H9 (cell line): Measurements from ENCODE around the gene RNF220. TPM values are rescaled to one million over a fixed set of nuclear protein-coding genes. Genes with fewer than 3 reads are reported as not detected.

Source experiments
- DNase-seq: peaks from one replicate; pipeline ENCODE4 v3.0.0-alpha.2; 2017
- H2AFZ ChIP-seq: one replicate; pipeline ENCODE4 v1.6.1; 2013; ENCODE audit warnings: mild to moderate bottlenecking, low read length, control low read depth, moderate library complexity
- H2AK5ac ChIP-seq: 2 replicates; pipeline ENCODE4 v1.6.1; 2013; ENCODE audit warnings: low read length, control low read depth, mixed read lengths; ENCODE audit not compliant: insufficient read length
- H2BK120ac ChIP-seq: one replicate; pipeline ENCODE4 v1.6.1; 2013; ENCODE audit warnings: low read depth, mild to moderate bottlenecking, low read length, control low read depth, inconsistent platforms; ENCODE audit not compliant: poor library complexity, severe bottlenecking
- H2BK12ac ChIP-seq: 2 replicates; pipeline ENCODE4 v1.6.1; 2013; ENCODE audit warnings: low read length, control low read depth, mixed read lengths, low read depth; ENCODE audit not compliant: insufficient read length
- H2BK15ac ChIP-seq: 2 replicates; pipeline ENCODE4 v1.6.1; 2013; ENCODE audit warnings: low read depth, low read length, control low read depth
- H2BK20ac ChIP-seq: one replicate; pipeline ENCODE4 v1.6.1; 2013; ENCODE audit warnings: low read depth, mild to moderate bottlenecking, low read length, control low read depth, inconsistent platforms; ENCODE audit not compliant: poor library complexity, severe bottlenecking
- H2BK5ac ChIP-seq: 2 replicates; pipeline ENCODE4 v1.6.1; 2013; ENCODE audit warnings: low read length, control low read depth, mixed read lengths; ENCODE audit not compliant: insufficient read length
- H3K14ac ChIP-seq: 2 replicates; pipeline ENCODE4 v1.6.1; 2013; ENCODE audit warnings: low read length, control low read depth; ENCODE audit not compliant: insufficient read depth
- H3K18ac ChIP-seq: 2 replicates; pipeline ENCODE4 v1.6.1; 2013; ENCODE audit warnings: low read depth, mild to moderate bottlenecking, mixed read lengths, low read length, control low read depth; ENCODE audit not compliant: insufficient read length
- H3K23ac ChIP-seq: 2 replicates; pipeline ENCODE4 v1.6.1; 2013; ENCODE audit warnings: low read length, control low read depth, mixed read lengths, low read depth; ENCODE audit not compliant: insufficient read length
- H3K23me2 ChIP-seq: 2 replicates; pipeline ENCODE4 v1.6.1; 2013; ENCODE audit warnings: low read depth, mild to moderate bottlenecking, mixed read lengths, low read length, control low read depth; ENCODE audit not compliant: insufficient read length, poor library complexity, severe bottlenecking
- H3K27ac ChIP-seq: 2 replicates; pipeline ENCODE4 v1.5.1; 2013; ENCODE audit warnings: low read length, control low read depth, mixed read lengths, low read depth; ENCODE audit not compliant: insufficient read length
- H3K27me3 ChIP-seq: 2 replicates; pipeline ENCODE4 v1.6.1; 2013; ENCODE audit warnings: low read length, control low read depth, inconsistent platforms; ENCODE audit not compliant: insufficient read depth
- H3K4ac ChIP-seq: 2 replicates; pipeline ENCODE4 v1.6.1; 2013; ENCODE audit warnings: low read depth, mild to moderate bottlenecking, control low read depth, inconsistent platforms, low read length, moderate library complexity
- H3K4me1 ChIP-seq: 2 replicates; pipeline ENCODE4 v1.6.1; 2013; ENCODE audit warnings: low read length, control low read depth, inconsistent platforms; ENCODE audit not compliant: insufficient read depth
- H3K4me2 ChIP-seq: 2 replicates; pipeline ENCODE4 v1.6.1; 2013; ENCODE audit warnings: low read length, control low read depth, mixed read lengths; ENCODE audit not compliant: insufficient read length, insufficient read depth
- H3K56ac ChIP-seq: 2 replicates; pipeline ENCODE4 v1.6.1; 2013; ENCODE audit warnings: low read depth, mild to moderate bottlenecking, mixed read lengths, low read length, control low read depth; ENCODE audit not compliant: insufficient read length
- H3K79me1 ChIP-seq: 2 replicates; pipeline ENCODE4 v1.6.1; 2013; ENCODE audit warnings: low read depth, mild to moderate bottlenecking, moderate library complexity, low read length, control low read depth, inconsistent platforms; ENCODE audit not compliant: insufficient read depth, poor library complexity, severe bottlenecking
- H3K79me2 ChIP-seq: 2 replicates; pipeline ENCODE4 v1.6.1; 2013; ENCODE audit warnings: low read length, control low read depth, inconsistent platforms; ENCODE audit not compliant: insufficient read depth
- H3K9ac ChIP-seq: 2 replicates; pipeline ENCODE4 v1.6.1; 2013; ENCODE audit warnings: low read length, control low read depth, mixed read lengths; ENCODE audit not compliant: insufficient read length; ENCODE audit errors: extremely low read depth
- H3K9me3 ChIP-seq: one replicate; pipeline ENCODE4 v1.6.1; 2013; ENCODE audit warnings: low read depth, low read length, inconsistent platforms; ENCODE audit not compliant: control insufficient read depth
- H3T11ph ChIP-seq: one replicate; pipeline ENCODE4 v1.6.1; 2013; ENCODE audit warnings: mild to moderate bottlenecking, low read length, control low read depth, inconsistent platforms
- H4K20me1 ChIP-seq: one replicate; pipeline ENCODE4 v1.6.1; 2013; ENCODE audit not compliant: control insufficient read depth, insufficient read length, insufficient read depth
- H4K5ac ChIP-seq: 2 replicates; pipeline ENCODE4 v1.6.1; 2013; ENCODE audit warnings: low read depth, mild to moderate bottlenecking, mixed read lengths, low read length, control low read depth; ENCODE audit not compliant: insufficient read length
- H4K8ac ChIP-seq: replicated peaks from 2 replicates; pipeline ENCODE4 v1.6.1; 2013; ENCODE audit warnings: low read length, control low read depth, mixed read lengths, low read depth; ENCODE audit not compliant: insufficient read length
- H4K91ac ChIP-seq: 2 replicates; pipeline ENCODE4 v1.6.1; 2013; ENCODE audit warnings: low read depth, mild to moderate bottlenecking, moderate library complexity, mixed read lengths, low read length, control low read depth; ENCODE audit not compliant: insufficient read length
- H3K27ac Mint-ChIP-seq, 3 experiments: 2 replicates in 2 of 3; 3 replicates in 1 of 3; pipeline ENCODE4 v1.8.0; 2020 to 2021; ENCODE audit warnings: mixed read lengths in 3 of 3, mild to moderate bottlenecking in 1 of 3, moderate library complexity in 1 of 3
- H3K27me3 Mint-ChIP-seq: 2 replicates; pipeline ENCODE4 v1.8.0; 2021; ENCODE audit warnings: low read depth, mild to moderate bottlenecking, moderate library complexity, mixed read lengths
- H3K36me3 Mint-ChIP-seq, 3 experiments: 2 replicates in 2 of 3; 3 replicates in 1 of 3; pipeline ENCODE4 v1.8.0; 2020 to 2021; ENCODE audit warnings: low read depth in 3 of 3, mixed read lengths in 3 of 3; ENCODE audit not compliant: insufficient read depth in 1 of 3
- H3K4me1 Mint-ChIP-seq, 2 experiments: 2 replicates each; pipeline ENCODE4 v1.8.0; 2020; ENCODE audit warnings: mixed read lengths in 2 of 2
- H3K4me3 Mint-ChIP-seq, 2 experiments: 2 replicates in 1 of 2; 3 replicates in 1 of 2; pipeline ENCODE4 v1.8.0; 2020 to 2021; ENCODE audit warnings: mild to moderate bottlenecking in 2 of 2, mixed read lengths in 2 of 2, moderate library complexity in 1 of 2
- H3K9me3 Mint-ChIP-seq, 2 experiments: 2 replicates in 1 of 2; 3 replicates in 1 of 2; pipeline ENCODE4 v1.8.0; 2020; ENCODE audit warnings: mild to moderate bottlenecking in 2 of 2, mixed read lengths in 2 of 2, moderate library complexity in 1 of 2
- WGBS: extraction: QIAGEN DNeasy Blood & Tissue Kit; methylation state at CpG from one replicate; pipeline ENCODE4 v1.1.7; 2013; ENCODE audit warnings: missing lambda C conversion rate, low lambda C conversion rate, mixed read lengths; ENCODE audit not compliant: insufficient read length; ENCODE audit errors: extremely low coverage; 5-methylcytosine and 5-hydroxymethylcytosine counted together
- total RNA-seq: library from RNA; stranded (reverse); gene quantifications from 2 replicates; pipeline ENCODE4 v1.2.1, GENCODE V29; 2021
- TF ChIP-seq, protein P1 (sequence below): fragments of 200-600 bp; sonication (generic); conservative IDR thresholded peaks from 3 replicates; pipeline ENCODE4 v1.8.0; 2021; ENCODE audit warnings: antibody characterized with exemption, mild to moderate bottlenecking

The RNF220 gene
- total RNA-seq, 1 experiment from 2014 or later = 109 TPM

DNA sequence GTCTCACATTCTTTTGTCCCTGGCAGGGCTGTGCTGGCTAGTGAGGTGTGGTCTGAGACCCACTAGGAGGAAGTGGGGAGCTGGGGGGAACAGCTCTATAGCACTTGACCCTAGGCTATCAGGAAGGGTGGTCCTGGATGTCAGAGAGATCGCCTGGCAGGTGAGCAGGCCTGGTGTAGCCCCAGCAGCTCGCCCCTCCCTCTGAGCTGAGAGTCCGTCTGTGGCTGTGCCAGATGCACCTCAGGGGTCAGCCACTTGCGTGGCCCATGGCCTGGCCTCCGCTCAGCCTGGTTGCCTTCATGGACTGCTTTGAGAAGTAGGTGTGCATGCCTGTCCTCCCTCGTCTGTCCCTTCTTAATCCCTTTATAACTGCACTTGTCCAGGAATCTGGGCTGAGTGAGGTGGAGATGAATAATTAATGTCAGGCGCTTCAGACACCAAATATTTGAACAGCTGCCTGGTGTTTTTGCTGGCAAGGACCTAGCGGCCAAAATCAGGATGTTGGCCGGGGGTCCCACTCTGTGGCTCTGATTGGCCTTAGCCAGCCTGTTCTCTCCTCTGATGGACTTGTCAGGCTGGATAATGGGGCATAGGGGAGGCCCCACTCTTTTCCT lies 238.8 kb downstream of the RNF220 start:
- H3K23me2 ChIP-seq = no peaks in the 10 kb centered on the region
- H4K5ac ChIP-seq = no peak overlapping the region
- no peak overlapping the region for H3K9ac ChIP-seq
- peaks cover 10 to 84% (median 70%) of the 10 kb centered on the region in 3 experiments for H3K36me3 Mint-ChIP-seq
- H3K79me2 ChIP-seq = no peaks in the 10 kb centered on the region
- H4K8ac ChIP-seq = no peak overlapping the region
- no peak overlapping the region for H3K27ac Mint-ChIP-seq
- H3K23ac ChIP-seq = no peak overlapping the region
- no peak overlapping the region for H2BK20ac ChIP-seq
- peaks cover 0 to 2% of the 10 kb centered on the region in 2 experiments; a peak in 1 of 4 replicates for H3K4me1 Mint-ChIP-seq
- no peak overlapping the region for H3K4me2 ChIP-seq
- no peak overlapping the region for H2AK5ac ChIP-seq
- no peak overlapping the region for H2BK120ac ChIP-seq
- H3K14ac ChIP-seq = no peak overlapping the region
- H3T11ph ChIP-seq = no peak overlapping the region
- no peak overlapping the region for H3K56ac ChIP-seq
- H3K4ac ChIP-seq = no peak overlapping the region
- H3K18ac ChIP-seq = no peak overlapping the region
- no peaks in the 10 kb centered on the region for H3K27me3 ChIP-seq
- no peaks in the 10 kb centered on the region for H3K4me1 ChIP-seq
- no peaks in the 10 kb centered on the region for H3K9me3 ChIP-seq
- no CpG with 5 or more reads among the region's 9 CpGs for WGBS
- H4K91ac ChIP-seq = no peak overlapping the region
- H2BK5ac ChIP-seq = no peak overlapping the region
- H3K27me3 Mint-ChIP-seq = no peaks in the 10 kb centered on the region
- H3K27ac ChIP-seq = no peak overlapping the region
- H3K79me1 ChIP-seq = no peaks in the 10 kb centered on the region
- no peak overlapping the region for H2BK12ac ChIP-seq
- H2AFZ ChIP-seq = no peak overlapping the region
- H3K4me3 Mint-ChIP-seq = no peak overlapping the region
- no peak overlapping the region for H2BK15ac ChIP-seq
- TF ChIP-seq, protein P1, sequence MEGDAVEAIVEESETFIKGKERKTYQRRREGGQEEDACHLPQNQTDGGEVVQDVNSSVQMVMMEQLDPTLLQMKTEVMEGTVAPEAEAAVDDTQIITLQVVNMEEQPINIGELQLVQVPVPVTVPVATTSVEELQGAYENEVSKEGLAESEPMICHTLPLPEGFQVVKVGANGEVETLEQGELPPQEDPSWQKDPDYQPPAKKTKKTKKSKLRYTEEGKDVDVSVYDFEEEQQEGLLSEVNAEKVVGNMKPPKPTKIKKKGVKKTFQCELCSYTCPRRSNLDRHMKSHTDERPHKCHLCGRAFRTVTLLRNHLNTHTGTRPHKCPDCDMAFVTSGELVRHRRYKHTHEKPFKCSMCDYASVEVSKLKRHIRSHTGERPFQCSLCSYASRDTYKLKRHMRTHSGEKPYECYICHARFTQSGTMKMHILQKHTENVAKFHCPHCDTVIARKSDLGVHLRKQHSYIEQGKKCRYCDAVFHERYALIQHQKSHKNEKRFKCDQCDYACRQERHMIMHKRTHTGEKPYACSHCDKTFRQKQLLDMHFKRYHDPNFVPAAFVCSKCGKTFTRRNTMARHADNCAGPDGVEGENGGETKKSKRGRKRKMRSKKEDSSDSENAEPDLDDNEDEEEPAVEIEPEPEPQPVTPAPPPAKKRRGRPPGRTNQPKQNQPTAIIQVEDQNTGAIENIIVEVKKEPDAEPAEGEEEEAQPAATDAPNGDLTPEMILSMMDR = no peak
- DNase-seq = no peak
- no peaks in the 10 kb centered on the region for H4K20me1 ChIP-seq
- no peaks in the 10 kb centered on the region for H3K9me3 Mint-ChIP-seq
